GM19463 (cell line): ENCODE measurements around the gene CSTF2T.
"Not testable (repeated sequence)": the region's sequence is repeated elsewhere in the genome, so short reads cannot be mapped to it uniquely, and the experiment has no call there.

Experiments used
- ATAC-seq: cut with Tn5 transposase; IDR thresholded peaks from one replicate; pipeline ENCODE4 v1.9.1; 2021; ENCODE audit warnings: mild to moderate bottlenecking, moderate library complexity; ENCODE audit not compliant: unreplicated experiment

Gene CSTF2T

GRCh38 chr10:51698473-51699063 is 827 bp downstream of the CSTF2T start:
- no peak for ATAC-seq

GRCh38 chr10:51696251-51696650 is 3.1 kb downstream of the CSTF2T start:
- ATAC-seq: no peak

GRCh38 chr10:51694086-51694768 is 5.2 kb downstream of the CSTF2T start:
- no peak for ATAC-seq

- ATAC-seq: no peak
Observed at GRCh38 chr10:51691135-51691534, 8.3 kb downstream of the CSTF2T start.

GRCh38 chr10:51689536-51689935 is 9.9 kb downstream of the CSTF2T start:
- no peak for ATAC-seq

- not testable (repeated sequence) for ATAC-seq
Observed at GRCh38 chr10:51688826-51689225, 10.6 kb downstream of the CSTF2T start.

GRCh38 chr10:51687296-51687695 is 12.1 kb downstream of the CSTF2T start:
- ATAC-seq: no peak

- ATAC-seq: no peak
Observed at GRCh38 chr10:51685768-51686167, 13.6 kb downstream of the CSTF2T start.

GRCh38 chr10:51683031-51683691 is 16.2 kb downstream of the CSTF2T start:
- no peak for ATAC-seq

GRCh38 chr10:51679841-51680240 is 19.6 kb downstream of the CSTF2T start:
- ATAC-seq: no peak

- ATAC-seq: no peak
Observed at GRCh38 chr10:51675088-51675487, 24.3 kb downstream of the CSTF2T start.

GRCh38 chr10:51672039-51672535 is 27.3 kb downstream of the CSTF2T start:
- ATAC-seq: no peak

GRCh38 chr10:51669041-51669440 is 30.4 kb downstream of the CSTF2T start:
- ATAC-seq: no peak

- ATAC-seq: no peak
Observed at GRCh38 chr10:51668336-51668689, 31.1 kb downstream of the CSTF2T start.

- no peak for ATAC-seq
Observed at GRCh38 chr10:51667678-51668335, 31.6 kb downstream of the CSTF2T start.

- ATAC-seq: no peak
Observed at GRCh38 chr10:51666456-51666855, 32.9 kb downstream of the CSTF2T start.

GRCh38 chr10:51663086-51663485 is 36.3 kb downstream of the CSTF2T start:
- ATAC-seq: no peak

- ATAC-seq: no peak
Observed at GRCh38 chr10:51659344-51659743, 40.1 kb downstream of the CSTF2T start.

- ATAC-seq: no peak
Observed at GRCh38 chr10:51658000-51658399, 41.4 kb downstream of the CSTF2T start.

- no peak for ATAC-seq
Observed at GRCh38 chr10:51656503-51656902, 42.9 kb downstream of the CSTF2T start.

GRCh38 chr10:51654918-51655317 is 44.5 kb downstream of the CSTF2T start:
- ATAC-seq: no peak

GRCh38 chr10:51653025-51653424 is 46.4 kb downstream of the CSTF2T start:
- ATAC-seq: no peak
